ENCODE results near the gene TF.

- TF ChIP-seq, protein P1, sequence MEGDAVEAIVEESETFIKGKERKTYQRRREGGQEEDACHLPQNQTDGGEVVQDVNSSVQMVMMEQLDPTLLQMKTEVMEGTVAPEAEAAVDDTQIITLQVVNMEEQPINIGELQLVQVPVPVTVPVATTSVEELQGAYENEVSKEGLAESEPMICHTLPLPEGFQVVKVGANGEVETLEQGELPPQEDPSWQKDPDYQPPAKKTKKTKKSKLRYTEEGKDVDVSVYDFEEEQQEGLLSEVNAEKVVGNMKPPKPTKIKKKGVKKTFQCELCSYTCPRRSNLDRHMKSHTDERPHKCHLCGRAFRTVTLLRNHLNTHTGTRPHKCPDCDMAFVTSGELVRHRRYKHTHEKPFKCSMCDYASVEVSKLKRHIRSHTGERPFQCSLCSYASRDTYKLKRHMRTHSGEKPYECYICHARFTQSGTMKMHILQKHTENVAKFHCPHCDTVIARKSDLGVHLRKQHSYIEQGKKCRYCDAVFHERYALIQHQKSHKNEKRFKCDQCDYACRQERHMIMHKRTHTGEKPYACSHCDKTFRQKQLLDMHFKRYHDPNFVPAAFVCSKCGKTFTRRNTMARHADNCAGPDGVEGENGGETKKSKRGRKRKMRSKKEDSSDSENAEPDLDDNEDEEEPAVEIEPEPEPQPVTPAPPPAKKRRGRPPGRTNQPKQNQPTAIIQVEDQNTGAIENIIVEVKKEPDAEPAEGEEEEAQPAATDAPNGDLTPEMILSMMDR (IDR thresholded peaks at IDR 0.05) = no peak
- TF ChIP-seq POLR2A (IDR thresholded peaks at IDR 0.05) = no peak
- no peak for TF ChIP-seq EP300 (IDR thresholded peaks at IDR 0.05)
Measured at GRCh38 chr3:133773732-133774131, 27.5 kb downstream of the TF start.
